Sigmoid colon (tissue), 7 donors: Measurements from ENCODE around the gene TFR2. TPM values are rescaled to one million over a fixed set of nuclear protein-coding genes. Genes with fewer than 3 reads are reported as not detected.

ENCODE experiments used
- DNase-seq: peaks from one replicate; pipeline ENCODE4 v3.0.0-alpha.2; 2019
- H3K27ac ChIP-seq, 4 donors: fragments of 200-600 bp; sonication (generic); one replicate each; pipeline ENCODE4 v1.5.1; 2016 to 2019; ENCODE audit warnings: mild to moderate bottlenecking in 1 of 4
- H3K27me3 ChIP-seq, 3 donors: fragments of 200-600 bp; sonication (generic); one replicate each; pipeline ENCODE4 v1.5.1; 2019; ENCODE audit warnings: mild to moderate bottlenecking in 1 of 3
- H3K36me3 ChIP-seq, 4 donors: fragments of 200-600 bp; sonication (generic); one replicate each; pipeline ENCODE4 v1.5.1; 2016 to 2019
- H3K4me1 ChIP-seq, 4 donors: fragments of 200-600 bp; sonication (generic); one replicate each; pipeline ENCODE4 v1.5.1; 2017 to 2019
- H3K4me3 ChIP-seq, 4 donors: fragments of 200-600 bp; sonication (generic); one replicate each; pipeline ENCODE4 v1.5.1; 2017 to 2019; ENCODE audit warnings: mild to moderate bottlenecking in 2 of 4, moderate library complexity in 1 of 4
- H3K9me3 ChIP-seq, 4 donors: fragments of 200-600 bp in 3 of 4; sonication (generic) in 3 of 4; one replicate each; pipeline versions ENCODE4 v1.5.1 to v1.6.1; 2013 to 2019
- EP300 ChIP-seq, 4 donors: sonication (generic); formaldehyde crosslinking; IDR thresholded peaks; one replicate each; pipeline ENCODE4 v1.6.1; 2017; ENCODE audit warnings: antibody characterized with exemption in 4 of 4
- POLR2A ChIP-seq, 2 donors: fragments of 450-650 bp; IDR thresholded peaks; one replicate each; pipeline ENCODE4 v1.6.1; 2016; ENCODE audit warnings: antibody characterized with exemption in 2 of 2, mild to moderate bottlenecking in 2 of 2, moderate library complexity in 2 of 2
- POLR2AphosphoS5 ChIP-seq, 4 donors: sonication (generic); formaldehyde crosslinking; IDR thresholded peaks; one replicate each; pipeline ENCODE4 v1.6.1; 2017; ENCODE audit warnings: antibody characterized with exemption in 4 of 4
- WGBS, 2 donors: extraction: QIAGEN DNeasy Blood & Tissue Kit; methylation state at CpG; one replicate each; pipeline ENCODE4 v1.1.7; 2013; 5-methylcytosine and 5-hydroxymethylcytosine counted together
- intact Hi-C: fragments of 100-400 bp; cut with DNase I; formaldehyde crosslinking; loops from one replicate; pipeline ENCODE4 v1.15.1; 2023
- polyA plus RNA-seq, 3 donors: library from polyadenylated mRNA; stranded (reverse); fragments of 200-250 nt; gene quantifications; one replicate each; pipeline ENCODE4 v1.2.3, GENCODE V29; 2013
- total RNA-seq, 4 donors: library from RNA; depleted of rRNA; stranded (reverse); fragments of >200 nt; gene quantifications; one replicate each; pipeline ENCODE4 v1.1.0, GENCODE V29; 2016
- TF ChIP-seq, protein P1 (sequence below), 4 experiments: fragments of 450-650 bp in 3 of 4; fragments of 200-600 bp in 1 of 4; IDR thresholded peaks; one replicate each; pipeline ENCODE4 v1.5.1; 2016 to 2019; ENCODE audit warnings: antibody characterized with exemption in 4 of 4, mild to moderate bottlenecking in 3 of 4, moderate library complexity in 2 of 4
- donor health status: healthy with polysubstance abuse.
- donor health status: Bipolar disorder and iron deficiency.
- donor health status: healthy.

Gene TFR2
- total and polyA plus RNA-seq, 7 donors, result 0.71 to 2.2 TPM; not detected in 5

DNA sequence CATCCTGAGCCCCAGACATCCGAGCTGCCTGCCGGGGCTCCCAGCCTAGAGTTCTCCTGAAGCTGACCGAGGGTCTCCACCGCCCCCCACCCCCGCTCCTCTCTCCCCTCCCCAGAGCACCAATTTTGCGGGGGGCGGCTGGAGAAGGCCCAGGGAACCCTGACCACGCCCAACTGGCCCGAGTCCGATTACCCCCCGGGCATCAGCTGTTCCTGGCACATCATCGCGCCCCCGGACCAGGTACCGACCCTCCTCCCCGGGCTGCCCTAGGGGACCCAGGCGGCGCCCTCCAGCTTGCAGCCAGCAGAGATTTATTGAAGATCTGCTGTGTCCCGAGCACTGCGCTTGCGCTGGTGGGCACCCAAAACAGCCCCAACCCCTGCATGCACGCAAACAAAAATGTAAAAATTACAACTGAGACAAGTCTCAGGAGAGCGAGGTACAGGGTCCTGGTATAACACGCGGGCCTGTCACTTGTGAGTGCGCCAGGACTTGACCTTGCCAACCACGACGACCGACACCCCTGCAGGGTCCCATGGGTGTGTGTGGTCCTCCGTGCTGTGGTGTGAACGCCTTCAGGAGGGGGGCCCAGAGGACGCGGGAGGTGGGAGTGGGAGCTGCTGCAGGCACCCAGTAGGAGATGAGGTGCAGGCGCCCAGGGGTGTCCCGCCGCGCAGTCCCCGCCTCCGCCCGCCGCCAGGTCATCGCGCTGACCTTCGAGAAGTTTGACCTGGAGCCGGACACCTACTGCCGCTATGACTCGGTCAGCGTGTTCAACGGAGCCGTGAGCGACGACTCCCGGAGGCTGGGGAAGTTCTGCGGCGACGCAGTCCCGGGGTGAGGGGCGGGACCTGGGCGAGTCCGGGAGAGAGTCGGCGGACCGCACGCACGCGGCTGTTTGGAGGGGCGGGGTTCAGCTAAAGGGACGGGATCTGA is 36.1 kb downstream of the TFR2 start:
- no peaks in the 10 kb centered on the region for H3K36me3 ChIP-seq
- intact Hi-C loops, result loop anchor here (1.0 to 2.0 kb wide), 3 partner anchors 19 to 86 kb away; partner anchors contain the start of genes FBXO24 and LRCH4
- H3K4me3 ChIP-seq, result peak overlapping the region; percentile 74 to 81 (median 78)
- no peaks in the 10 kb centered on the region for H3K9me3 ChIP-seq
- WGBS, 2 donors, result 8 to 12% methylated on average over 68 of the region's 68 CpGs
- H3K4me1 ChIP-seq, result peaks cover 0 to 41% (median 29%) of the 10 kb centered on the region in 4 donors
- peak overlapping the region; percentile 84 to 90 (median 84) for H3K27ac ChIP-seq
- TF ChIP-seq, protein P1, sequence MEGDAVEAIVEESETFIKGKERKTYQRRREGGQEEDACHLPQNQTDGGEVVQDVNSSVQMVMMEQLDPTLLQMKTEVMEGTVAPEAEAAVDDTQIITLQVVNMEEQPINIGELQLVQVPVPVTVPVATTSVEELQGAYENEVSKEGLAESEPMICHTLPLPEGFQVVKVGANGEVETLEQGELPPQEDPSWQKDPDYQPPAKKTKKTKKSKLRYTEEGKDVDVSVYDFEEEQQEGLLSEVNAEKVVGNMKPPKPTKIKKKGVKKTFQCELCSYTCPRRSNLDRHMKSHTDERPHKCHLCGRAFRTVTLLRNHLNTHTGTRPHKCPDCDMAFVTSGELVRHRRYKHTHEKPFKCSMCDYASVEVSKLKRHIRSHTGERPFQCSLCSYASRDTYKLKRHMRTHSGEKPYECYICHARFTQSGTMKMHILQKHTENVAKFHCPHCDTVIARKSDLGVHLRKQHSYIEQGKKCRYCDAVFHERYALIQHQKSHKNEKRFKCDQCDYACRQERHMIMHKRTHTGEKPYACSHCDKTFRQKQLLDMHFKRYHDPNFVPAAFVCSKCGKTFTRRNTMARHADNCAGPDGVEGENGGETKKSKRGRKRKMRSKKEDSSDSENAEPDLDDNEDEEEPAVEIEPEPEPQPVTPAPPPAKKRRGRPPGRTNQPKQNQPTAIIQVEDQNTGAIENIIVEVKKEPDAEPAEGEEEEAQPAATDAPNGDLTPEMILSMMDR (IDR thresholded peaks at IDR 0.05), result no peak
- no peak for TF ChIP-seq POLR2A (IDR thresholded peaks at IDR 0.05)
- peak; percentile 80 for DNase-seq
- no peaks in the 10 kb centered on the region for H3K27me3 ChIP-seq

DNA sequence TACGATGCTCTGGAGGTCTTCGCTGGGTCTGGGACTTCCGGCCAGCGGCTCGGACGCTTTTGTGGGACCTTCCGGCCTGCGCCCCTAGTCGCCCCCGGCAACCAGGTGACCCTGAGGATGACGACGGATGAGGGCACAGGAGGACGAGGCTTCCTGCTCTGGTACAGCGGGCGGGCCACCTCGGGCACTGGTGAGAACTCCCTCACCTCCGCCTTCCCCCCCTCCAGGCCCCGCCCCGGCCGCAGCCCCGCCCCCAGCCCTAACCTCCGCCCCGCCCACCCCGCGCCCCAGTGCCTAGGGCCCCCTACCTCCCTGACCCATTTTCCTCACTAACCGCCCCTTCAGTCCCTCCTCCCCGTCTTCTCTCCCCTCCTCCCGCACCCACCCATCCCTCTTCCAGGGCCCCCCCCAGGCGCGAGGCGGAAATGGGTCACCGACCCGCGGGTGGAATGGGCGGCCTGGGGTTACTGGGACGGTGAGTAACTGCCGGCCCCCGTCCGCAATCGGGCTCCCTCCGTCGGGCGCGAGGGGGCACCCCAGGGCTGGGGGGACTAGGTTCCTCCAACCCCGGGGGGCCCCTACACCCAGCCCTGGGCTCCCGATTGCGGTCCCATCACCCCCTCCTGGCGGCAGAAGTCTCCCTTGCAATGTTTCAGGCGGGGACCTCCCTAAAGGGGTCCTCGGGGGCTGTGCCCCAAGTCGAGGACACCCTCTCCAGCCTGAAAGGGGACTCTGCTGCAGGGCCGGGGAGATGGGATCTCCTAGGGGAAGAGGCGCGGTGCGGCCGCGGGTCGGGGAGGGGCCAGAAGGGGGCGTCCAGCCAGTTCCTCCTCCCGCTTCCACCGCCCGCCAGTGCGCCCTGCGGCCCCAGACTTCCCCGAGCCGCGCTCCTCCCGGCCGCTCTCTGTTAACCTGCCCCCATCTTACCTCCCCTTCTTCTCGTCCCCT is 37.0 kb downstream of the TFR2 start:
- Histone ChIP-seq H3K27ac (peak overlapping the region; percentile 84 to 90 (median 84)), H3K4me3 (peak overlapping the region; percentile 74 to 81 (median 78)), H3K27me3 (no peaks in the 10 kb centered on the region), H3K36me3 (no peaks in the 10 kb centered on the region), H3K9me3 (no peaks in the 10 kb centered on the region), H3K4me1 (peaks cover 0 to 41% (median 29%) of the 10 kb centered on the region in 4 donors)
- intact Hi-C loops, result loop anchor here (1.0 to 2.0 kb wide), 2 partner anchors 18 to 70 kb away; partner anchors contain the start of genes FBXO24 and LRCH4
- peak; percentile 93 for DNase-seq
- 1% methylated on average over 70 of the region's 70 CpGs for WGBS, 2 donors
- TF ChIP-seq, protein P1 (IDR thresholded peaks at IDR 0.05), result peak in 3 of 4 experiments; percentile 24 to 45 (median 43)
- TF ChIP-seq POLR2AphosphoS5 (IDR thresholded peaks at IDR 0.05), result peak; percentile 73 to 85 (median 82)
- TF ChIP-seq POLR2A (IDR thresholded peaks at IDR 0.05), result peak in 1 of 2 donors; percentile 26
- TF ChIP-seq EP300 (IDR thresholded peaks at IDR 0.05), result no peak

DNA sequence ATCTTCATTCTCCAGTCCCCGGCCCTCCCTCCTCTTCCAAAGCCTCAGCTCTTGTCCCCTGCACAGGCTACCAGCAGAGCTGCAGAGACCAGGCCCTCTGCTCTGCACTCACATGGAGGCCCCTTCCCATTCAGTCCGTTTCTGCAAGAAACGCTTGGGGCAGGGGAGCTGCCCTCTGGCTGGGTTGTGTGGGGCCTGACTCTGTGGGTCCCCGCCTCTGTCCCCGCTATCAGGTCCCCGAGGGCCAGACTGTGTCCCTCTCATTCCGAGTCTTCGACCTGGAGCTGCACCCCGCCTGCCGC is 37.7 kb downstream of the TFR2 start:
- intact Hi-C loops, result loop anchor here (1.0 to 2.0 kb wide), 2 partner anchors 17 to 71 kb away; partner anchors contain the start of genes FBXO24 and LRCH4
- Histone ChIP-seq H3K36me3 (no peaks in the 10 kb centered on the region), H3K9me3 (no peaks in the 10 kb centered on the region), H3K27me3 (no peaks in the 10 kb centered on the region), H3K4me3 (peak overlapping the region; percentile 74 to 81 (median 78)), H3K4me1 (peaks cover 0 to 41% (median 29%) of the 10 kb centered on the region in 4 donors), H3K27ac (peak overlapping the region; percentile 84 to 90 (median 84))
- 9 to 20% methylated on average over 10 of the region's 10 CpGs for WGBS, 2 donors
- DNase-seq, result no peak
- TF ChIP-seq, protein P1 (IDR thresholded peaks at IDR 0.05), result no peak
- TF ChIP-seq POLR2A (IDR thresholded peaks at IDR 0.05) (no peak), POLR2AphosphoS5 (IDR thresholded peaks at IDR 0.05) (no peak), EP300 (IDR thresholded peaks at IDR 0.05) (no peak)

DNA sequence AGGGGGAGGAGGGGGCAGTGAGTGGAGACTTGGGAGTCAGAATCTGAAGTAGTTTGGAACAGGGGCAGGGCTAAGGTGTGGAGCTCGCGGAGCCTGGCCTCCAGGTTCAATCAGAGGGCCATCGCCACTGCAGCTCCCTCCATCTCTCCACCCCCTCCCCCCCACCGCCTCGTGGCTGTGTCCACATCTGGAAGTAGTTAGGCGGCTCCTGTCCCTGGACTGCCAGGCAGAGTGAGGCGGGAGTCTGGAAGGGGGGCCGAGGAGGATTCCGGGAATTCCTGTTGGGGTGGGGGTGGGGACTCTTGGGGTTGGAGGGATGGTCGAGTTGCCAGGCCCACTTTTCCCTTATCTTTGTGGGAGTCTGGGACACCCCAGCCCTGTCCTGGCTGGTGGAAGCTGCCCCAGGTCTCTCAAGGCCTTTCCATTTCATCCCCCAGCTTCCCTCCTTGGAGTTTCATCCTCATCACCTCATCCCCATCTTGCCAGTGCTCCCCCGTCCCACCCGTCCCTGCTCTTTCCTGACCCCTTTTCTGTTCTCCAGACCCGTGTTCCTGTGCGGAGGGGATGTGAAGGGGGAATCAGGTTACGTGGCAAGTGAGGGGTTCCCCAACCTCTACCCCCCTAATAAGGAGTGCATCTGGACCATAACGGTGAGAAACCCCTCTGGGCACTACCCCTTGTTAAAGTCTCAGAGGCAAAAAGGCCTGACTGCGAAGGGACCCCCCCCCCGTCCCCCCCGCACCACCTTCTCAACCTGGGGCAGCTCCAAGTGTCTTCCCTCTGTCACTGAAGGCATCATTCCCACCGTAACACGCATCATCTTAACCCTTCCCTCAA is 38.2 kb downstream of the TFR2 start:
- WGBS, 2 donors, result 39 to 62% methylated on average over 21 of the region's 21 CpGs
- Histone ChIP-seq H3K27me3 (no peaks in the 10 kb centered on the region), H3K9me3 (no peaks in the 10 kb centered on the region), H3K4me3 (peak overlapping the region; percentile 74 to 81 (median 78)), H3K27ac (peak overlapping the region; percentile 84 to 90 (median 84)), H3K4me1 (peaks cover 0 to 41% (median 29%) of the 10 kb centered on the region in 4 donors), H3K36me3 (no peaks in the 10 kb centered on the region)
- peak; percentile 95 for DNase-seq
- TF ChIP-seq POLR2AphosphoS5 (IDR thresholded peaks at IDR 0.05) (peak in 3 of 4 donors; percentile 24 to 42 (median 41)), POLR2A (IDR thresholded peaks at IDR 0.05) (no peak)
- intact Hi-C loops, result no loop called here
